Chondrocyte (in vitro differentiated cells): ENCODE results near the gene NIT1. TPM values are rescaled to one million over a fixed set of nuclear protein-coding genes. Genes with fewer than 3 reads are reported as not detected.

Experiments
- DNase-seq: peaks from one replicate; pipeline ENCODE4 v3.0.0; 2021; ENCODE audit warnings: mixed read lengths, low spot score
- H3K27ac Mint-ChIP-seq: one replicate; pipeline ENCODE4 v1.8.0; 2021; ENCODE audit warnings: mild to moderate bottlenecking, moderate library complexity, mixed read lengths; ENCODE audit not compliant: unreplicated experiment
- H3K27me3 Mint-ChIP-seq: 2 replicates; pipeline ENCODE4 v1.8.0; 2021; ENCODE audit warnings: low read depth, mixed read lengths
- H3K36me3 Mint-ChIP-seq: 2 replicates; pipeline ENCODE4 v1.8.0; 2021; ENCODE audit warnings: low read depth, mixed read lengths
- H3K4me1 Mint-ChIP-seq: 2 replicates; pipeline ENCODE4 v1.8.0; 2021; ENCODE audit warnings: low read depth, mild to moderate bottlenecking, mixed read lengths
- H3K4me3 Mint-ChIP-seq: one replicate; pipeline ENCODE4 v1.8.0; 2021; ENCODE audit warnings: mild to moderate bottlenecking, moderate library complexity, mixed read lengths; ENCODE audit not compliant: unreplicated experiment
- H3K9me3 Mint-ChIP-seq: 2 replicates; pipeline ENCODE4 v1.8.0; 2021; ENCODE audit warnings: low read depth, mixed read lengths
- total RNA-seq: library from RNA; stranded (reverse); gene quantifications from 3 replicates; pipeline ENCODE4 v1.2.1, GENCODE V29; 2021
- TF ChIP-seq, protein P1 (sequence below): fragments of 200-600 bp; sonication (generic); IDR thresholded peaks from 2 replicates; pipeline ENCODE4 v1.5.0; 2021; ENCODE audit warnings: antibody characterized with exemption, mild to moderate bottlenecking, moderate library complexity

NIT1 gene
- total RNA-seq, 1 donor from 2014 or later = 27.6 TPM

DNA sequence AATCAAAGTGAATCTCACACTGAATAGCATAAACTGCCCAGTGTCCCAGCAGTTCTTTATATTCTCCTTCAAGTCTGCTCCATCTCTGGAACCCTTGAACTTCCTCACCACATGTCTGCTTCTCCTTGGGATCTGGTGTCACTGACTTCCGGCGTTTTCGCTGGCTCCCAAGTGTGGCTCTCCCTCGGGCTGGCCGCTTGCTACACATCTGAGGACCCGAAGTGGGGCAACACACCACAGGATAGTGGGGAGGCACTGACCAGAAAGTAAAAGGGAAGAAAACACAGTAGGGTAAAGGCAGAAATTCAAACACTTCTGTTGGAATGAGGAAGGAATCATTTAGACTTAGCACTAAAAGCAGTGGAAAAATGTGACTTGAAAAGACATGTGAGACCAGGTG, 5.1 kb downstream of the NIT1 start:
- Mint-ChIP-seq H3K27ac (peak overlapping the region; percentile 65), H3K27me3 (no peaks in the 10 kb centered on the region), H3K4me3 (no peak overlapping the region), H3K4me1 (peaks cover 30% of the 10 kb centered on the region), H3K9me3 (no peaks in the 10 kb centered on the region), H3K36me3 (peaks cover 43% of the 10 kb centered on the region)
- TF ChIP-seq, protein P1, sequence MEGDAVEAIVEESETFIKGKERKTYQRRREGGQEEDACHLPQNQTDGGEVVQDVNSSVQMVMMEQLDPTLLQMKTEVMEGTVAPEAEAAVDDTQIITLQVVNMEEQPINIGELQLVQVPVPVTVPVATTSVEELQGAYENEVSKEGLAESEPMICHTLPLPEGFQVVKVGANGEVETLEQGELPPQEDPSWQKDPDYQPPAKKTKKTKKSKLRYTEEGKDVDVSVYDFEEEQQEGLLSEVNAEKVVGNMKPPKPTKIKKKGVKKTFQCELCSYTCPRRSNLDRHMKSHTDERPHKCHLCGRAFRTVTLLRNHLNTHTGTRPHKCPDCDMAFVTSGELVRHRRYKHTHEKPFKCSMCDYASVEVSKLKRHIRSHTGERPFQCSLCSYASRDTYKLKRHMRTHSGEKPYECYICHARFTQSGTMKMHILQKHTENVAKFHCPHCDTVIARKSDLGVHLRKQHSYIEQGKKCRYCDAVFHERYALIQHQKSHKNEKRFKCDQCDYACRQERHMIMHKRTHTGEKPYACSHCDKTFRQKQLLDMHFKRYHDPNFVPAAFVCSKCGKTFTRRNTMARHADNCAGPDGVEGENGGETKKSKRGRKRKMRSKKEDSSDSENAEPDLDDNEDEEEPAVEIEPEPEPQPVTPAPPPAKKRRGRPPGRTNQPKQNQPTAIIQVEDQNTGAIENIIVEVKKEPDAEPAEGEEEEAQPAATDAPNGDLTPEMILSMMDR = no peak
- DNase-seq = no peak

DNA sequence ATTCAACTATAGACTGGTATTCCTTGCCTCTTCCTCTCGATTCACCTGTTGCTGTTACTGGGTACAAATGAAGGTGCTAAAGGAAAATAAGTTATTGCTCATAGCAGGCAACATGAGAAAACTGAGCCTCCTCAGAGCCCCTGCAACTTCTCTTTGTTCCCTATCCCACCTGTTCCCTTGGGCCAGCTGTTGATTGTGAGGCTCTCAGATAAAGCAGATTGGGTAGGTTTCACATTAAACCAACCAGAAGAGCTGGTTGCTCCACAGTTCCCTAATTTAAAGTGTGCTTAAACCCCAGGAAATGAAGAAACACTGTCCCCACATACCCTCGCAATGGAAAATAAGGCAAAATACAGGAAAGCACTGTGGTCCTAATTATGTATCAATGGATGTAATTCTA, 9.7 kb downstream of the NIT1 start:
- DNase-seq = no peak
- no peaks in the 10 kb centered on the region for H3K27me3 Mint-ChIP-seq
- H3K27ac Mint-ChIP-seq = no peak overlapping the region
- TF ChIP-seq, protein P1 = no peak
- H3K4me1 Mint-ChIP-seq = peaks cover 36% of the 10 kb centered on the region
- H3K36me3 Mint-ChIP-seq = peaks cover 32% of the 10 kb centered on the region
- no peak overlapping the region for H3K4me3 Mint-ChIP-seq
- H3K9me3 Mint-ChIP-seq = no peaks in the 10 kb centered on the region

DNA sequence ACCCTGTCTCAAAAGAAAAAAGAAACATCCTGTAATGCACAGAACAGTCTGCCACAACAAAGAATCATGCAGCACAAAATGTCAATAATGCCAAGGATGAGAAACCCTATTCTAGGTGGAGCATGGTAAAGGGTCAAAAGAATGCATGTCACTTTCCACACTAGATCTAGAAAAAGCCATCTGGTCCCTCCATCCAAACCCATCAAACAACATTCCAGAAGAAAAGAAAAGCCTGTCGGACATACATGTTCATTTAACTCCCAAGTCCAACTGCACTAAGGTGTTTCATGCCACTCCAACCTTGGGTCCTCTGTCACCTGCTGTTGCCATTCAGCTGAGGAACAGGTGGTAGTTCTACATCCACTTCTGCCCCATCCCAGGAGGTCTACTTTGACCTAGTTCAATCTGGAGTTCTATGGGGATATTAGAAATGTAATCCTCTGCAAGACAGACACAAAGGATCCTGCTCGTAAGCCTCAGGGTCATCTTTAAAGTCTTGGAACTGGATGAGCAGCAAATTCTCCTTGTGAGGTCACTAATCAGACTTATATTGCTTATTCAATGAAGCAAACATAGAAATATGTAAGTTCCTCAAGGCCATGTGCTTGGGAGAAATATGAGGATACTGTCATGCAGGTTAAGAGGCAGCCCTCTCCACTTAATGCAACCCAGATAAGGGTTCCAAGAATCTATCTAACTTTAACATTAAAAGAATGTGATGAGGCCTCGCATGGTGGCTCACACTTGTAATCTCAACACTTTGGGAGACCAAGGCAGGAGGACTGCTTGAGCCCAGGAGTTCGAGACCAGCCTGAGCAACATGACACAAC, 10.9 kb downstream of the NIT1 start:
- Mint-ChIP-seq H3K4me3 (no peak overlapping the region), H3K36me3 (peaks cover 22% of the 10 kb centered on the region), H3K4me1 (peaks cover 36% of the 10 kb centered on the region), H3K27me3 (no peaks in the 10 kb centered on the region), H3K9me3 (no peaks in the 10 kb centered on the region), H3K27ac (no peak overlapping the region)
- TF ChIP-seq, protein P1 = no peak
- no peak for DNase-seq

DNA sequence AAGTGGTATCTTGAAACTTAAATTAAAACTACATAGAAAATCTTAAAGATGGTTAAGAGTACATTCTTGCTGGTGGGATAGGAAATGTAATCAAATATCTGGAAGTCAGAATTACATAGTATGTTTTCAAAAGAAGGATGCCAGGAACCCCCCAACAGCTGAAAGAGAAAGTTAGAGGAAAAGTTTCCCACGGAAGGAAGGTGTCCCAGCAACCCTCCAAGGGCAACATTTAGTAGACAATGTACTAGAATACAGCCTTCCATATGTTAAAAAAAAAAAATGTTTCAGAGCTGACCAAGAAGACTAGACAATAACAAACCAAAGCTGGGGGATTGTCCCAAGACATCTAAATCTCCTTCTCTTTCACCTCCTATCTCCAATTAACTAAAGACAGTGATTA, 12.4 kb downstream of the NIT1 start:
- no peak overlapping the region for H3K4me3 Mint-ChIP-seq
- no peaks in the 10 kb centered on the region for H3K9me3 Mint-ChIP-seq
- no peaks in the 10 kb centered on the region for H3K27me3 Mint-ChIP-seq
- peak overlapping the region; percentile 6 for H3K27ac Mint-ChIP-seq
- peaks cover 36% of the 10 kb centered on the region for H3K4me1 Mint-ChIP-seq
- TF ChIP-seq, protein P1 = no peak
- H3K36me3 Mint-ChIP-seq = peaks cover 19% of the 10 kb centered on the region
- DNase-seq = no peak

DNA sequence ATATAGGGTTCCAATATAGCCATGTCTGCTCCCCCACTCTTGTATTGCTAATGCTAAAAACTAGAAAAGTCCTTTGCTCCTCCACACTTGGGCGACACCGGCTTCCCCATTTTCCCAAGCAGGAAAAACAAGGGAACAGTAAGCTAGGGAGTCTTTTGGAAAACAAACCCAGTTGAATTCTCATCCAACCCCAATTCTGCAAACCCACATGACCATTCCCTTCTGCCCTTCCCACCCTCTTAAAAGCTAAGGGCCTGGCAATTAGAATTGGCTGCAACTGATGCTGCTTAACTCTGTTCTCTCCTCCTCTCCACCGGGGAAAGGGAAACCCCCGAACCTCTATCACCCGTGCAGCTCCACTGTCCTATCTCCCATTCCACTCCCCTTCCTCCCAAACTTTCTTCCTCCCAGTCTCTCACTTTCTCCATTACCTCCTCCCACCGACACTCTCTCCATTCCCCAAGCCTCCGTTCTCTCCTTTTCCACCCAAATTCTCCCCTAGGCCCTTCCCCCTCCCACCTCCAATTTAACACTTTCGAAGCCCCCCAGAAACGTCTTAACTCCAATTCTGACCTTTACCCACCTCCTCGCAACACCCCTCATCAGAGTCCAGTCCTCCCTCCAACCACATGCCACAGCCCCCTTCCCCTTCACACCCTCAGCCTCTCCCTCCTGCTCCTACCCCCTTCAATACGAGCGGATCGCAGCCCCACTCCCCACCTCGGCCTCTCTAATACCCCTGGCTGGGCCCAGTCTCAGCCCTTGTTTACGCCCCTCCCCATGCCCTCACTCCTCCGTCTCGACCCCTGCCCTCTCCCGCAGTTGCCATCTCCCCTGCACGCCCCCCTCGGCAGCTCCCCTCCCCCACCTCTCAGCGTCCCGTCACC, 13.9 kb downstream of the NIT1 start:
- peaks cover 33% of the 10 kb centered on the region for H3K4me1 Mint-ChIP-seq
- H3K36me3 Mint-ChIP-seq = peaks cover 11% of the 10 kb centered on the region
- H3K9me3 Mint-ChIP-seq = no peaks in the 10 kb centered on the region
- H3K27me3 Mint-ChIP-seq = no peaks in the 10 kb centered on the region
- no peak for DNase-seq
- H3K4me3 Mint-ChIP-seq = no peak overlapping the region
- no peak overlapping the region for H3K27ac Mint-ChIP-seq
- TF ChIP-seq, protein P1 = no peak
